Measurements from ENCODE around the gene MAML2.

Gene MAML2

GRCh38 chr11:96333191-96333719 is 9.7 kb downstream of the MAML2 start:
- in situ Hi-C loops (cut with MboI; ENCODE audit: low pct_unique_long_range_greater_than_20kb, low sequenced_read_pairs, unreplicated experiment) = loop anchor here (25.0 kb wide), 1 partner anchor 271 kb away; no protein-coding TSS in a partner anchor
- no peak for DNase-seq (ENCODE audit: low spot score)
- TF ChIP-seq, protein P1, sequence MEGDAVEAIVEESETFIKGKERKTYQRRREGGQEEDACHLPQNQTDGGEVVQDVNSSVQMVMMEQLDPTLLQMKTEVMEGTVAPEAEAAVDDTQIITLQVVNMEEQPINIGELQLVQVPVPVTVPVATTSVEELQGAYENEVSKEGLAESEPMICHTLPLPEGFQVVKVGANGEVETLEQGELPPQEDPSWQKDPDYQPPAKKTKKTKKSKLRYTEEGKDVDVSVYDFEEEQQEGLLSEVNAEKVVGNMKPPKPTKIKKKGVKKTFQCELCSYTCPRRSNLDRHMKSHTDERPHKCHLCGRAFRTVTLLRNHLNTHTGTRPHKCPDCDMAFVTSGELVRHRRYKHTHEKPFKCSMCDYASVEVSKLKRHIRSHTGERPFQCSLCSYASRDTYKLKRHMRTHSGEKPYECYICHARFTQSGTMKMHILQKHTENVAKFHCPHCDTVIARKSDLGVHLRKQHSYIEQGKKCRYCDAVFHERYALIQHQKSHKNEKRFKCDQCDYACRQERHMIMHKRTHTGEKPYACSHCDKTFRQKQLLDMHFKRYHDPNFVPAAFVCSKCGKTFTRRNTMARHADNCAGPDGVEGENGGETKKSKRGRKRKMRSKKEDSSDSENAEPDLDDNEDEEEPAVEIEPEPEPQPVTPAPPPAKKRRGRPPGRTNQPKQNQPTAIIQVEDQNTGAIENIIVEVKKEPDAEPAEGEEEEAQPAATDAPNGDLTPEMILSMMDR (IDR thresholded peaks at IDR 0.05; ENCODE audit: extremely low read depth, insufficient read depth, missing control alignments) = no peak

- TF ChIP-seq, protein P1 (IDR thresholded peaks at IDR 0.05; ENCODE audit: extremely low read depth, insufficient read depth, missing control alignments) = no peak
- no peak for DNase-seq (ENCODE audit: low spot score)
- in situ Hi-C loops (cut with MboI; ENCODE audit: low pct_unique_long_range_greater_than_20kb, low sequenced_read_pairs, unreplicated experiment) = loop anchor here (25.0 kb wide), 1 partner anchor 270 kb away; no protein-coding TSS in a partner anchor
Measured at GRCh38 chr11:96332126-96332771, 10.7 kb downstream of the MAML2 start.

DNA sequence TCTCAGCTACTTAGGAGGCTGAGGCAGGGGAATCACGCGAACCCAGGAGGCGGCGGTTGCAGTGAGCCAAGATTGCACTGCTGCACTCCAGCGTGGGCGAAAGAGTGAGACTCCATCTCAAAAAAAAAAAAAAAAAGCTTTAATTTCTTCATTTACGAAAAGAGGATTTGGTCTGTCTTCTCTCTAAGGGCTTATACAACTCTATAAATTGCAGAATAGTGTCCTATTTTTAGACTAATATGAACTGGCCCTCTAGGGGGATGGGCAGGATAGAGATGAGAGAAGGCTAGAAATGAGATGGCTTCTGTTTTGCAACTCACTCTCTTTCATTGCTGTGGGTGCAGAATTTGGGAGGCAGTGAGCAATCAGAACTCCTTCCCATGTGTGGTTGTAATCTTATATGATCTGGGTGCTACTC is 11.3 kb downstream of the MAML2 start:
- DNase-seq (ENCODE audit: low spot score) = no peak
- TF ChIP-seq, protein P1 (IDR thresholded peaks at IDR 0.05; ENCODE audit: extremely low read depth, insufficient read depth, missing control alignments) = no peak
- in situ Hi-C loops (cut with MboI; ENCODE audit: low pct_unique_long_range_greater_than_20kb, low sequenced_read_pairs, unreplicated experiment) = loop anchor here (25.0 kb wide), 1 partner anchor 269 kb away; no protein-coding TSS in a partner anchor

GRCh38 chr11:96330511-96330859 is 12.5 kb downstream of the MAML2 start:
- TF ChIP-seq, protein P1 (IDR thresholded peaks at IDR 0.05; ENCODE audit: extremely low read depth, insufficient read depth, missing control alignments) = no peak
- in situ Hi-C loops (cut with MboI; ENCODE audit: low pct_unique_long_range_greater_than_20kb, low sequenced_read_pairs, unreplicated experiment) = loop anchor here (25.0 kb wide), 1 partner anchor 268 kb away; no protein-coding TSS in a partner anchor
- no peak for DNase-seq (ENCODE audit: low spot score)

DNA sequence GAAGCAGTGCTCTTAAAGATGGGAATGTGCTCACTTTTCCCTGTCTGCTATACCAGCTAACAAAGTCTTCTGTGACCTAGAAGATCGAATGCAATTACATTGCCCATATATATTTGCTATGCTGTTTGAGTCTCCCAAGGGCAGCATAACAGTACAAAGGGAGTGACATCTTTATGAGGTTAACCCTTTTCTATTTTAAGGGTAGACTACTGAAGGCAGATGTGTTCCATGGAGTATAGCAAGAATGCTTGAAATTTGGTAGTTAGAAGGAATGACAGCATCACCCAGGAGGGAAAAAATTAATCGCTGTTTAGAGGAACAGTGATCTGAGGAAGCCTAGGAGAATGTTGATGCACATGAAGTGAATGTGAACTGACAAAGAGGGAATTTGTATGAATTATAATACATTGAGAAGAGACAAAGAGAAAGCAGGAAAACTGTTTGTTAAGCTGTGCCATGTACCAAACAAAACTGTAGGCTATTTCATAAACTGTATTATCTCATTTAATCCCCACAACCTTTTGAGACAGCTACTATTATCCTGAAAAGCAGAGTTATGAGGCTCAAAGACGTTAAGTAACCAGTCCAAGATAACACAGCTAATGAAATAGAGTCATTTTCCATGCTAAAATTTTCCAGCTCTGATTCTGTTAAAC is 13.0 kb downstream of the MAML2 start:
- TF ChIP-seq, protein P1 (IDR thresholded peaks at IDR 0.05; ENCODE audit: extremely low read depth, insufficient read depth, missing control alignments) = no peak
- DNase-seq (ENCODE audit: low spot score) = no peak
- in situ Hi-C loops (cut with MboI; ENCODE audit: low pct_unique_long_range_greater_than_20kb, low sequenced_read_pairs, unreplicated experiment) = loop anchor here (25.0 kb wide), 1 partner anchor 268 kb away; no protein-coding TSS in a partner anchor

GRCh38 chr11:96329419-96329818 is 13.6 kb downstream of the MAML2 start:
- in situ Hi-C loops (cut with MboI; ENCODE audit: low pct_unique_long_range_greater_than_20kb, low sequenced_read_pairs, unreplicated experiment) = loop anchor here (25.0 kb wide), 1 partner anchor 267 kb away; no protein-coding TSS in a partner anchor
- TF ChIP-seq, protein P1 (IDR thresholded peaks at IDR 0.05; ENCODE audit: extremely low read depth, insufficient read depth, missing control alignments) = no peak
- no peak for DNase-seq (ENCODE audit: low spot score)

All from GM13977 (cell line).